ENCODE measurements around the gene PYGB.

- TF ChIP-seq CEBPB (IDR thresholded peaks at IDR 0.05), result no peak
- no peak for TF ChIP-seq EP300 (IDR thresholded peaks at IDR 0.05; ENCODE audit: borderline replicate concordance)
- TF ChIP-seq RAD21 (IDR thresholded peaks at IDR 0.05; ENCODE audit: low read depth), result no peak
Observed at GRCh38 chr20:25230166-25230831, 17.6 kb upstream of the PYGB start.

Data from Ishikawa (cell line).